A549 (cell line): ENCODE data around the gene ANKRD55. TPM values are rescaled to one million over a fixed set of nuclear protein-coding genes. Genes with fewer than 3 reads are reported as not detected.

Experiments used
- ATAC-seq, 2 experiments: fragments of 200-7000 bp in 1 of 2; fragments of >200 bp in 1 of 2; cut with Nextera tagmentation in 1 of 2; cut with Tn5 transposase in 1 of 2; 3 replicates each; pipeline versions ENCODE4 v1.8.0 to v1.9.1; 2018 to 2020; ENCODE audit warnings: mild to moderate bottlenecking in 1 of 2, moderate library complexity in 1 of 2
- CTCF ChIA-PET: fragments of 300-600 bp; sonication (Branson Sonifier 250); formaldehyde crosslinking; extraction: SDS; loops from one replicate; lab custom pipeline; 2021; ENCODE audit warnings: antibody characterized with exemption, inconsistent platforms; lab: Yijun Ruan, JAX
- POLR2A ChIA-PET: fragments of 350-600 bp; formaldehyde crosslinking; extraction: SDS; loops from one replicate; lab custom pipeline; 2021; ENCODE audit warnings: antibody characterized with exemption, inconsistent platforms; lab: Yijun Ruan, JAX
- DNase-seq, 2 experiments: peaks; one replicate each; pipeline versions ENCODE4 v3.0.0 to v3.0.0-alpha.2; 2011 to 2016; ENCODE audit warnings: low read depth in 1 of 2, low spot score in 1 of 2
- FAIRE-seq: peaks from 2 replicates; lab custom pipeline; 2011; peaks lifted over from hg19 to GRCh38; lab: Jason Lieb, UNC
- H3K27ac ChIP-seq, 2 experiments: fragments of >200 bp; sonication (Bioruptor Twin); formaldehyde crosslinking; 3 replicates each; pipeline ENCODE4 v1.5.1; 2016 to 2017
- H3K4me1 ChIP-seq: fragments of >200 bp; sonication (Bioruptor Twin); formaldehyde crosslinking; 3 replicates; pipeline ENCODE4 v1.6.1; 2016
- H3K4me2 ChIP-seq: fragments of >200 bp; sonication (Bioruptor Twin); formaldehyde crosslinking; 3 replicates; pipeline ENCODE4 v1.6.1; 2016
- H3K4me3 ChIP-seq: fragments of >200 bp; sonication (Bioruptor Twin); formaldehyde crosslinking; 3 replicates; pipeline ENCODE4 v1.5.1; 2016
- H3K9me3 ChIP-seq: fragments of >200 bp; sonication (Bioruptor Twin); formaldehyde crosslinking; 3 replicates; pipeline ENCODE4 v1.6.1; 2016
- CBX2 ChIP-seq: fragments of 200-600 bp; sonication (generic); IDR thresholded peaks from 2 replicates; pipeline ENCODE4 v1.6.1; 2016; ENCODE audit warnings: low read depth, mild to moderate bottlenecking, borderline replicate concordance
- CEBPB ChIP-seq, 2 experiments: fragments of >200 bp in 1 of 2; sonication (Bioruptor Twin) in 1 of 2; formaldehyde crosslinking in 1 of 2; IDR thresholded peaks; 2 replicates each; pipeline ENCODE4 v1.6.1; 2012 to 2016
- FOSL2 ChIP-seq, 2 experiments: fragments of 450-650 bp in 1 of 2; fragments of >200 bp in 1 of 2; sonication (Bioruptor Twin) in 1 of 2; formaldehyde crosslinking; IDR thresholded peaks; 2 replicates each; pipeline versions ENCODE4 v1.5.0 to v1.6.1; 2016 to 2020; ENCODE audit warnings: mild to moderate bottlenecking in 1 of 2, moderate library complexity in 1 of 2
- GATA3 ChIP-seq: IDR thresholded peaks from 2 replicates; pipeline ENCODE4 v1.6.1; 2012; ENCODE audit warnings: borderline replicate concordance
- HOXB5 ChIP-seq: fragments of 250-450 bp; sonication (Bioruptor Pico); IDR thresholded peaks from 2 replicates; pipeline ENCODE4 v1.5.0; 2020; ENCODE audit warnings: mild to moderate bottlenecking, moderate library complexity
- JUN ChIP-seq, 2 experiments: fragments of >200 bp; sonication (Bioruptor Twin); formaldehyde crosslinking; IDR thresholded peaks; 2 replicates in 1 of 2; 3 replicates in 1 of 2; pipeline ENCODE4 v1.6.1; 2016 to 2017
- JUNB ChIP-seq: fragments of >200 bp; sonication (Bioruptor Twin); formaldehyde crosslinking; IDR thresholded peaks from 2 replicates; pipeline ENCODE4 v1.6.1; 2016
- KDM1A ChIP-seq: fragments of 200-600 bp; sonication (generic); IDR thresholded peaks from 2 replicates; pipeline ENCODE4 v1.6.1; 2016; ENCODE audit warnings: low read depth, mild to moderate bottlenecking
- MAFK ChIP-seq: fragments of 450-650 bp; IDR thresholded peaks from 2 replicates; pipeline ENCODE4 v1.6.1; 2014; ENCODE audit not compliant: partially characterized antibody
- MYC ChIP-seq: IDR thresholded peaks from 2 replicates; pipeline ENCODE4 v1.6.1; 2012; ENCODE audit warnings: mild to moderate bottlenecking, inconsistent platforms, low read length, improper control_type of control experiment, borderline replicate concordance
- NPAS2 ChIP-seq: fragments of 250-450 bp; sonication (Bioruptor Pico); IDR thresholded peaks from 2 replicates; pipeline ENCODE4 v1.8.0; 2022; ENCODE audit warnings: mild to moderate bottlenecking, moderate library complexity, borderline replicate concordance
- PHF8 ChIP-seq: fragments of 200-600 bp; sonication (generic); IDR thresholded peaks from 2 replicates; pipeline ENCODE4 v1.6.1; 2016; ENCODE audit warnings: low read depth, mild to moderate bottlenecking, antibody characterized with exemption, moderate library complexity, borderline replicate concordance
- POLR2AphosphoS2 ChIP-seq: conservative IDR thresholded peaks from 2 replicates; pipeline ENCODE4 v1.6.1; 2012; ENCODE audit warnings: low read length, improper control_type of control experiment, inconsistent platforms
- RCOR1 ChIP-seq: fragments of 150-350 bp; IDR thresholded peaks from 2 replicates; pipeline ENCODE4 v1.6.1; 2014; ENCODE audit warnings: antibody characterized with exemption, low read length, low read depth
- SREBF2 ChIP-seq: fragments of 450-650 bp; IDR thresholded peaks from 2 replicates; pipeline ENCODE4 v1.6.1; 2014; ENCODE audit warnings: mild to moderate bottlenecking, moderate library complexity
- ZC3H11A ChIP-seq: fragments of 450-650 bp; IDR thresholded peaks from 2 replicates; pipeline ENCODE4 v1.6.1; 2014; ENCODE audit warnings: antibody characterized with exemption, mild to moderate bottlenecking
- ZNF302 ChIP-seq: fragments of 250-450 bp; sonication (Bioruptor Pico); IDR thresholded peaks from 2 replicates; pipeline ENCODE4 v1.9.0; 2021; ENCODE audit warnings: inconsistent platforms, mild to moderate bottlenecking, moderate library complexity
- WGBS: methylation state at CpG from one replicate; pipeline ENCODE4 v1.1.6; 2017; ENCODE audit errors: missing lambda C conversion rate; 5-methylcytosine and 5-hydroxymethylcytosine counted together
- polyA plus RNA-seq, 4 experiments: library from polyadenylated mRNA; depleted of rRNA in 3 of 4; stranded (reverse); fragments of >200 nt; fragmentation: RNase III in 1 of 4; extraction: RNeasy Plus Mini Kit Qiagen cat#74134 plus additional on column Dnase treatment in 1 of 4; gene quantifications; 2 replicates in 3 of 4; 3 replicates in 1 of 4; pipeline ENCODE4 v1.2.3, GENCODE V29; 2011 to 2017
- TF ChIP-seq, protein P1 (sequence below): IDR thresholded peaks from 2 replicates; pipeline ENCODE4 v1.6.1; 2012
- TF ChIP-seq, protein P2 (sequence below): fragments of >200 bp; sonication (Bioruptor Twin); formaldehyde crosslinking; IDR thresholded peaks from 3 replicates; pipeline ENCODE4 v1.5.1; 2016
- TF ChIP-seq, protein P3 (sequence below): fragments of >200 bp; sonication (Bioruptor Twin); formaldehyde crosslinking; IDR thresholded peaks from 2 replicates; pipeline ENCODE4 v1.6.1; 2016
- TF ChIP-seq, protein P4 (sequence below): fragments of 200-600 bp; sonication (generic); IDR thresholded peaks from 2 replicates; pipeline ENCODE4 v1.6.1; 2016; ENCODE audit warnings: antibody characterized with exemption, mild to moderate bottlenecking, moderate library complexity

The ANKRD55 gene
- polyA plus RNA-seq, 2 of the 4 experiments (the other 2 are of a cell fraction) = 0.10 to 0.30 TPM

DNA sequence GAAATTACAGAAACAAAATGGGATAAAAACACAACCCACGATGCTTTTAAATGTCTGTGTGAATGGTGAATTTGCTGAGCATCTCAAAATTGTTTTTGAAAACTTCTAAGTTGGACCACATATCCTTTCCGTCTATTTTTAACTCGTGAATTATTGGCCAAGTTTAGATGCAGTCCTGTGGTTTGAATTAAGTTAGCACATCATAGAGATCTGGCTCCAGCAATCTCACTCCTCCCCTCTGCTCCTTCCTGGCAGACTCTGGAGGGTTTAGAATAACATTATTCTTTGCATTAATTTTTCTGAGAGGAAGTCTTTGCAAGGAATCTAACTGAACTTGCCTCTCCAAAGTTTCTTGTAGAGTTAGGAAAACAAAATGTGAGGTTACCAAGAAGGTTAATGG is 14.5 kb upstream of the ANKRD55 start:
- DNase-seq (no peak), ATAC-seq (no peak), FAIRE-seq (no peak)
- POLR2A ChIA-PET = no interaction called here
- TF ChIP-seq JUN (IDR thresholded peaks at IDR 0.05) (no peak), CBX2 (no peak), MYC (no peak), ZC3H11A (no peak), JUNB (no peak), GATA3 (no peak)
- TF ChIP-seq, protein P1, sequence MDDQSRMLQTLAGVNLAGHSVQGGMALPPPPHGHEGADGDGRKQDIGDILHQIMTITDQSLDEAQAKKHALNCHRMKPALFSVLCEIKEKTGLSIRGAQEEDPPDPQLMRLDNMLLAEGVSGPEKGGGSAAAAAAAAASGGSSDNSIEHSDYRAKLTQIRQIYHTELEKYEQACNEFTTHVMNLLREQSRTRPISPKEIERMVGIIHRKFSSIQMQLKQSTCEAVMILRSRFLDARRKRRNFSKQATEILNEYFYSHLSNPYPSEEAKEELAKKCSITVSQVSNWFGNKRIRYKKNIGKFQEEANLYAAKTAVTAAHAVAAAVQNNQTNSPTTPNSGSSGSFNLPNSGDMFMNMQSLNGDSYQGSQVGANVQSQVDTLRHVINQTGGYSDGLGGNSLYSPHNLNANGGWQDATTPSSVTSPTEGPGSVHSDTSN = no peak
- Histone ChIP-seq H3K9me3 (peaks cover 3% of the 10 kb centered on the region; the same call in 2 of the 3 replicates), H3K4me3 (no peak overlapping the region), H3K4me2 (no peak overlapping the region), H3K4me1 (no peaks in the 10 kb centered on the region), H3K27ac (no peak overlapping the region)
- CTCF ChIA-PET = interaction anchor here (0.6 kb wide), 1 partner anchor 311 kb away, joined by 6 read pairs; no protein-coding TSS in a partner anchor
- 63% methylated on average over 3 of the region's 3 CpGs for WGBS

DNA sequence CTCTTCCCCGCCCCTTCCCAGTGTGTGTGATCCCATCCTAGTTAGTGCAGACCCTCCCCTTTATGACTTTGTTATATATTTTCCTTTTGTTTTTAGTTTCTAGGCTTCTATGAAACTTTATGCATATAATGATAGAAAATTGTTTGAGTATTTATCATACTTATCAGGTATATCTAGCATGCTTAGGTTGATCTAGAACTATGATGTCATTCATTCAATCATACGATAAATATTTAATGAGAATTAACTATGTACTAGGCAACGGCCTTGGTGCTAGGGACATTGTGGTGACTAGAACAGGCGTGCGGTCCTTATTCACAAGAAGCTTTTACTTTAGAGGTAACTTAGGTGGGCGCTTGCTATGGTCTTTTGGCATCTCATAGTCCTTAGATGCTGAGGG is 13.6 kb upstream of the ANKRD55 start:
- no peak for FAIRE-seq
- CTCF ChIA-PET = interaction anchor here (1.5 kb wide), 1 partner anchor 592 kb away, joined by 5 read pairs; no protein-coding TSS in a partner anchor
- POLR2A ChIA-PET = no interaction called here
- TF ChIP-seq, protein P2, sequence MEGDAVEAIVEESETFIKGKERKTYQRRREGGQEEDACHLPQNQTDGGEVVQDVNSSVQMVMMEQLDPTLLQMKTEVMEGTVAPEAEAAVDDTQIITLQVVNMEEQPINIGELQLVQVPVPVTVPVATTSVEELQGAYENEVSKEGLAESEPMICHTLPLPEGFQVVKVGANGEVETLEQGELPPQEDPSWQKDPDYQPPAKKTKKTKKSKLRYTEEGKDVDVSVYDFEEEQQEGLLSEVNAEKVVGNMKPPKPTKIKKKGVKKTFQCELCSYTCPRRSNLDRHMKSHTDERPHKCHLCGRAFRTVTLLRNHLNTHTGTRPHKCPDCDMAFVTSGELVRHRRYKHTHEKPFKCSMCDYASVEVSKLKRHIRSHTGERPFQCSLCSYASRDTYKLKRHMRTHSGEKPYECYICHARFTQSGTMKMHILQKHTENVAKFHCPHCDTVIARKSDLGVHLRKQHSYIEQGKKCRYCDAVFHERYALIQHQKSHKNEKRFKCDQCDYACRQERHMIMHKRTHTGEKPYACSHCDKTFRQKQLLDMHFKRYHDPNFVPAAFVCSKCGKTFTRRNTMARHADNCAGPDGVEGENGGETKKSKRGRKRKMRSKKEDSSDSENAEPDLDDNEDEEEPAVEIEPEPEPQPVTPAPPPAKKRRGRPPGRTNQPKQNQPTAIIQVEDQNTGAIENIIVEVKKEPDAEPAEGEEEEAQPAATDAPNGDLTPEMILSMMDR = no peak
- TF ChIP-seq POLR2AphosphoS2 (no peak), CEBPB (IDR thresholded peaks at IDR 0.05) (no peak), ZNF302 (CRISPR knock-in tag) (no peak), KDM1A (no peak), JUNB (no peak), SREBF2 (no peak), FOSL2 (IDR thresholded peaks at IDR 0.05) (no peak), FOSL2 (CRISPR knock-in tag; IDR thresholded peaks at IDR 0.05) (no peak), PHF8 (no peak), MAFK (no peak), NPAS2 (CRISPR knock-in tag) (no peak), RCOR1 (no peak), HOXB5 (CRISPR knock-in tag) (no peak)
- TF ChIP-seq, protein P3, sequence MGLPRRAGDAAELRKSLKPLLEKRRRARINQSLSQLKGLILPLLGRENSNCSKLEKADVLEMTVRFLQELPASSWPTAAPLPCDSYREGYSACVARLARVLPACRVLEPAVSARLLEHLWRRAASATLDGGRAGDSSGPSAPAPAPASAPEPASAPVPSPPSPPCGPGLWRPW = no peak
- TF ChIP-seq, protein P4, sequence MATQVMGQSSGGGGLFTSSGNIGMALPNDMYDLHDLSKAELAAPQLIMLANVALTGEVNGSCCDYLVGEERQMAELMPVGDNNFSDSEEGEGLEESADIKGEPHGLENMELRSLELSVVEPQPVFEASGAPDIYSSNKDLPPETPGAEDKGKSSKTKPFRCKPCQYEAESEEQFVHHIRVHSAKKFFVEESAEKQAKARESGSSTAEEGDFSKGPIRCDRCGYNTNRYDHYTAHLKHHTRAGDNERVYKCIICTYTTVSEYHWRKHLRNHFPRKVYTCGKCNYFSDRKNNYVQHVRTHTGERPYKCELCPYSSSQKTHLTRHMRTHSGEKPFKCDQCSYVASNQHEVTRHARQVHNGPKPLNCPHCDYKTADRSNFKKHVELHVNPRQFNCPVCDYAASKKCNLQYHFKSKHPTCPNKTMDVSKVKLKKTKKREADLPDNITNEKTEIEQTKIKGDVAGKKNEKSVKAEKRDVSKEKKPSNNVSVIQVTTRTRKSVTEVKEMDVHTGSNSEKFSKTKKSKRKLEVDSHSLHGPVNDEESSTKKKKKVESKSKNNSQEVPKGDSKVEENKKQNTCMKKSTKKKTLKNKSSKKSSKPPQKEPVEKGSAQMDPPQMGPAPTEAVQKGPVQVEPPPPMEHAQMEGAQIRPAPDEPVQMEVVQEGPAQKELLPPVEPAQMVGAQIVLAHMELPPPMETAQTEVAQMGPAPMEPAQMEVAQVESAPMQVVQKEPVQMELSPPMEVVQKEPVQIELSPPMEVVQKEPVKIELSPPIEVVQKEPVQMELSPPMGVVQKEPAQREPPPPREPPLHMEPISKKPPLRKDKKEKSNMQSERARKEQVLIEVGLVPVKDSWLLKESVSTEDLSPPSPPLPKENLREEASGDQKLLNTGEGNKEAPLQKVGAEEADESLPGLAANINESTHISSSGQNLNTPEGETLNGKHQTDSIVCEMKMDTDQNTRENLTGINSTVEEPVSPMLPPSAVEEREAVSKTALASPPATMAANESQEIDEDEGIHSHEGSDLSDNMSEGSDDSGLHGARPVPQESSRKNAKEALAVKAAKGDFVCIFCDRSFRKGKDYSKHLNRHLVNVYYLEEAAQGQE = no peak
- TF ChIP-seq, all 56 proteins: peak for 0
- Histone ChIP-seq H3K4me1 (no peaks in the 10 kb centered on the region), H3K27ac (no peak overlapping the region), H3K4me2 (no peak overlapping the region), H3K4me3 (no peak overlapping the region), H3K9me3 (peaks cover 11% of the 10 kb centered on the region)
- ATAC-seq (no peak), DNase-seq (no peak)
- 85% methylated on average over 6 of the region's 6 CpGs for WGBS
